DMS114 treated with DMSO at 0.1 percent for 48 hours (cell line): ENCODE results near the gene FSTL5.
"Not testable (repeated sequence)": the region's sequence is repeated elsewhere in the genome, so short reads cannot be mapped to it uniquely, and the experiment has no call there.

Experiments
- DNase-seq: peaks from one replicate; lab custom pipeline; 2025; ENCODE audit not compliant: unreplicated experiment; lab: John Stamatoyannopoulos, UW

FSTL5 gene

DNA sequence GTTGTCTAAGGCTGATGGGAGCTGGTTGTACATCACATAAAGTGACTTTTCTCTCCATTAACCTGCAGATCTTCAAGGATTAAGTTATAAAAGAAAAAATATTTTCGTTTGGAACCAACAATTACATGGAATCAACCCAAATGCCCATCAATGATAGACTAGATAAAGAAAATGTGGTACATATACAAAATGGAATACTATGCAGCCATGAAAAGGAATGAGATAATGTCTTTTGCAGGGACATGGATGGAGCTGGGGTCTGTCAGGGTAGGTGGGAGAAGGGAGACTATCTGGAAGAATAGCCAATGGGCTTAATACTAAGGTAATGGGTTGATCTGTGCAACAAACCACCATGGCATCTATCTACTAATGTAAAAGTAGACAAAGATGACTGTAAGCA, 313.2 kb downstream of the FSTL5 start:
- no peak for DNase-seq

DNA sequence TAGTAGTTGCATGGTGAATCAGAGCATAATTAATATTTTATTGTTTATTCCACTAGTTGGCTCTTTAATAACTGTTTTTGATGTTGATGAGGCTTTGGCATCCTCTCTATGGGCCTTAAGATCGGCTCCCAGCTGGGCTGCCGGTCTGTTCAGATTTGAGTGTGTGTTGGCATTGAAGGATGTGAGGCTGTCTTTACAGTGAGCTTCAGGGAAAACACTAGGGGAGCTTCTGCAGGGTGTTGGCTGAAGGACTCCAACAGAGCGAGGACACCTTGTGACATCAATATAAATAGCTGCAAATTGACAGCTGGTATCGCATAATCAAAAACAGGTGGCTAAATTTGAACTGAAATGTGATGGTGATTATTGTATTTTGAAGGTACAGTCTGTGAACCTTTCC, 322.0 kb downstream of the FSTL5 start:
- no peak for DNase-seq

DNA sequence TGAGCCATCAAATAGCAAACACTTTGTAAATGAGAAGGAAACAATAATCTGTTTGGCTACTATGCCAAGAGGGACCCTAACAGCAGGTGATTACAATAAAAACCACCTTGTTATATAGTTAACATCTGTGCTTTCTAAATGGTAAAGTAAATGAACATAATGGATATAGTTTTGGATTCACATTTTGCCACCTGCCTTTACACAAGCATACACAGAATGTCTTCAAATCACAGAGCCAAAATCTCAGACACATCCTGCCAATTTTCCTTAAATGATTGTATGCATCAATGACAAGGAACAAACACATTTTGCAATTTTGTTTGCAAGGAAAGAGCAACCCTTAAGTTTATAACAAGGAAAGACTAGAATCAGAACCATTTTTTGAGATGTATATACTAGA, 334.2 kb downstream of the FSTL5 start:
- DNase-seq = no peak

DNA sequence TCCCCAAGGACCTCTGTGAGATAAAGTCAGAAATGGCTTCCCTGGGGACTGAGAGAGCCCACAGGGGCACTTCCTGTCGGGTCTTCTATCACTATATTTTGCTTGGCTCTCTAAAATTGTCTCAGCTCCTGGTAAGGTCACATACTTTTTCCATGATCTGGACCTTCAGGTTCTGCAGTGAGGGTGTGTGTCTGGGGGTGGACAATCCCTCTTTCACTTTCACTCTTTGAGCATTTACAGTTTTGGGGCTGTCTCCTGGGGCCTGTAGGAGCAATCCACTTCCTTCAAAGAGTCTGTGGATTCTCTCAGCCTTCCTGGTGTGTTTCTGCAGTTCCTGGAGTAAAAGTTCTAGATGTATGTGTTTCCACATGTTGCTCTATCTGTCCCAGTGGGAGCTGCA, 335.7 kb downstream of the FSTL5 start:
- no peak for DNase-seq

DNA sequence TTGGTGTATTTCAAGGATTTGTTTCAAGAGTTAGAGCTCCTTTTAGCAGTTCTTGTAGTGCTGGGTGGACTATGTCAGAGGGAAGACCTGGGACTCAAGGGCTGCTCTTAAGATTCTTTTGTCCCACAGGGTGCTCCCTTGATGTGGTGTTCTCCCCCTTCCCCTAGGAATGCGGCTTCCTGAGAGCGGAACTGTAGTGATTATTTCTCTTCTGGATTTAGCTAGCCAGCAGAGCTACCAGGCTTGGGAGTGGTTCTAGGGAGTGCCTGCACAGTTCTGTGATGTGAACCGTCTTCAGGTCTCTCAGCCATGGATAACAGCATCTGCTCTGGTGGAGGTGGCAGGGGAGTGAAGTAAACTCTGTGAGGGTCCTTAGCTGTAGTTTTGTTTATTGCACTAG, 336.8 kb downstream of the FSTL5 start:
- DNase-seq = no peak

DNA sequence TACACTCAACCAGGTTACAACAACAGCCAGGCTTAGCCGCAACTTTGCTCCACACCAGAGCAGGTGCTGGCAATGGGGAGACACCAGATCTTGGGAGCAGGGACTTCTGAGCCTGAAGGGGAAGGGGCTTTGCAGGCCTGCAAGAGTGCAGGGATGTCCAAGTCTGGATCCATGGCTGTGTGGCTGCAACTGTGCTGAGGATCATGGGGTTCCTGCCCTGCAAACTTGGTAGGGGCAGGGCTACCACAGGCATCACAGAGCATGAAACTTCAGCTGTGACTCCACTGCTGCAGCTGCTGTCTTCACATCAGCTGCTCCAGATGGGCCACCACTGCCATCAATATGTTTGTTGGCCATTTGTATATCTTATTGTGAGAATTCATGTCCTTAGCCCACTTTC, 340.4 kb downstream of the FSTL5 start:
- DNase-seq = no peak

DNA sequence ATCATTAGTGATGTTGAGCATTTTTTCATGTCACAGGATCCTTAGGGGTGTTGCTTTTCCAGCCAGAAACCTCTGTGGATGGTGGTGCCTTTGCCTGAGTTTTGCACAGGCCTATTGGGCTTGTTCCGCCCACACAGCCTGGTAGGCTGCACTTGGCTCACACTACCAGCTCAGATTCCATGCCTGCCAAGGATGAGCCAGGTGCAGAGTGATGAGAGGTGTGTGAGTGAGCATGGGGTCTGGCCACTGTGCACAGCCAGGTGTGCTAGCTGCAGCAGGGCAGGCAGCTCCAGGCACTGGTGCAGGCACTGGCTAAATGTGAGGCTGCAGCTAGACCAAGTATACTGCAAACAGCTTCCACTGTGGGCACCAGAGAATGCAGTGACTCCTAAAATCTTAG, 341.6 kb downstream of the FSTL5 start:
- DNase-seq = no peak

DNA sequence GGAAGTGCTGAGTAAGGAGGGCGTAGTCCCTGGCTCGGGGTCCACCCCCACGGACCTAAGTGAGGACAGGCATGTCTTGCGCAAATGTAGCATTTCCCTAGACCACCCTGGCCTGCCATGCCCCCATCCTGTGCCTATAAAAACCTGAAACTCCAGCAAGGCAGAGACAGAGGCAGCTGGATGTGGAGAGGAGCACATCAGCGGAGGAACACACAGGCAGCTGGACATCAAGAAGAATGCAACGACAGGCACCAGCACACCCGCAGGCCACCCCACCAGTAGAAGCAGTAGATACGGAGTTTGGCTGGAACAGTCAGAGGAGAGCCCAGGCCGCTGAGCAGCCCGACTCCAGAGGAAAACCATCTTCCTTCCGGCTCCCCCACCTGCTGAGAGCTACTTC, 345.9 kb downstream of the FSTL5 start:
- no peak for DNase-seq

DNA sequence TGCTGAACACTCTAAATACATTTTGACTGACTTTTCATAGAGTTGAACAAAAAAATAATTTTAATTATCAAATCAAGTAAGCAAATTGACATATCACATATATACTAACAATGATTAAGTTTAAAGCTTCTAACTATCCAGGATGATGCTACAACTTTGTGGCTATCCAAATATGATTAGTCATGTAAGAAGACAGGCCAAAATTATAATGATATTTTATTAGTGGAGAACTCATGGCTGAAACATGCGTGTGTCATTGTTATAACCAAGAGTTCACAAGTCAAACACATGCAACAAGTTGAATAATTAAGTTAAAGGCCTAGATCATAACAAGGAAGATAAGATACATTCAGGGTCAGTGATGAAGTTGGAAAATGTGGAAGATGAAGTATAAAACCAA, 346.8 kb downstream of the FSTL5 start:
- DNase-seq = no peak

DNA sequence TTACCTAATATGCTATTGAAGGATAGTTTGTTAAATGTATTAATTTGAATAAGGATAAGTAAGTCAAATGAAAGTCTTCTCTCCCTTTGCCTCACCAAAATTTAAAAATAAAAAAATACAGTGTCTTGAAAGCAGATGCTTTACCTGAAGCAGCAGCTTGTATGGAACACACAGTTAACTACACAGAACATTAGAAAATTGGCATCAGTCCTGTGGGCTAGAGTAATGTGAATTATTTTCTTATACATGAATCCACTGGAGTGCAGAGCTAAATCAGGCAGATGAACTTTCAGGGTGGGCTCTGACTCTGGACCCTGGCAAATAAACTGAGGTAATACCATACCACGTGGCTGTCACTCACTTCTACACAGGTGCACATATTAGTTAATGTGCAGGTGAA, 348.0 kb downstream of the FSTL5 start:
- DNase-seq = no peak

DNA sequence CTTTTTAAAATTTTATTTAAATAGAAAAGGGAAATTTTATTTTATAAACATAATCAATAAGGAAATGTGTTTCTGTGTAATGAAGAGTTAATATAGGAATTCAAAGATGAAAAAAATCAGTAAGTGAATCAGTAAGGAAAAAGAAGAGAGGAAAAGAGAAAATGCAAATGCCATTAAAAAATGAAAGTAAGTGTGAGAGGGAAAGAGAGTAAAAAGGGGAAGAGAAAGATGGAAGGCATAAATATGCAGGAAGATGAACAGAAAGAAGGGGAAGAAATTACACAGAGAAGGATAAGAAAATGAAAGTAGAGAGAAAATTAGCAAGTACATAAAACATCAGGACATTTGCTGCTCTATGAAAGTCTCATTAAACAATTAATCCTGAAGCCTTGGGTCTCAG, 349.9 kb downstream of the FSTL5 start:
- no peak for DNase-seq

DNA sequence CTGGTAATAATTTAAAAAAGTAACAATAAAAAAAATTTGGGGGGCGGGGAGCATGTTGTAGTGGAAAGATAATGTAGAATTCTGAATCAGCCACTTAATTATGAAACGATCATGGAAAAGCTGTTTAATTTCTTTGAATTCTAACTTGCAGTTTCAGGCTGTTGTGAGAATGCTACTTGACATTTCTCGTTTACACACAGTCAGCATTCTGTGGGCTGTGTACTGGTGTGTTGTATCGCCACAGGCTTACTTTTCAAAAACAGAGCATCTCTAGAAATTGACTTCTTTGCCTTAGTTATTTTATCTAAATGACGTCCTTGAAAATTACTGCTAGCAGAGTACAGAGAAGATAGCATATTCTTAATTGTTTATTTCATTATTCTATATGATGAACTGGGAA, 350.4 kb downstream of the FSTL5 start:
- DNase-seq = no peak

DNA sequence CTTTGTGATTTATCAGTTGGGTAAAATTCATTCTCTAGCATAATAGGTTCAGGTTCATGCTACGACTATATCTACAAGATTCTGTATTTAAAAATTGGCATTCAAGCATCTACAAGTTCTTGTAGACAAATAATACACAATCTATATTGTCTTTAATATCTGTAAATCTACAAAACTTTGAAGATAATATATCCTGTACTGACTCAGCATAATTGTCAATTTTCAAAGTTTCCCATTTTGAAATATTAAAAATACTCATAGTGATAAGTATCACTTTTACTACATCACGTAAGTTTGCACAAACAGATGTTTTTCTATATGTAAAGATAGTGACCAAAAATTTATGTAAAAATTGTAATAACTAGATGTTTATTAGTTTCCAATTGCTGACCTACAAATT, 360.6 kb downstream of the FSTL5 start:
- DNase-seq = no peak

DNA sequence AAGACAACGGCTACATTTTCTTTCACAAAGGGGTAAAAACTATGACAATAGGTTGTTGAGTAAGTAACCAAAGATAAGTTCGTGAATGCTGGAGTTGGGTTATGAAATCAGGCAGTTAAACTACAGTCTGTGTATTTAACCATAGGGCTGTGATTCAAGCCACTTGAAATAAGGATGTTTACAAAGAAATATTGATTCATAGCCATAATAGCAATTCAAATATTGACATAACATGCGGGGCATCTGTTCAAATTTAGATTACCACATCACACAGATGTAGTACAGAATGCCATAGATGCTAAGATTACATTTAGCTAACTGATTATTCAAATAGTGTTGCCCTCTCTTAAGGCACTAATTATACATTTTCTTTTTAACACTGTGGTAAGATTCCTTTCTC, 364.1 kb downstream of the FSTL5 start:
- DNase-seq = no peak

DNA sequence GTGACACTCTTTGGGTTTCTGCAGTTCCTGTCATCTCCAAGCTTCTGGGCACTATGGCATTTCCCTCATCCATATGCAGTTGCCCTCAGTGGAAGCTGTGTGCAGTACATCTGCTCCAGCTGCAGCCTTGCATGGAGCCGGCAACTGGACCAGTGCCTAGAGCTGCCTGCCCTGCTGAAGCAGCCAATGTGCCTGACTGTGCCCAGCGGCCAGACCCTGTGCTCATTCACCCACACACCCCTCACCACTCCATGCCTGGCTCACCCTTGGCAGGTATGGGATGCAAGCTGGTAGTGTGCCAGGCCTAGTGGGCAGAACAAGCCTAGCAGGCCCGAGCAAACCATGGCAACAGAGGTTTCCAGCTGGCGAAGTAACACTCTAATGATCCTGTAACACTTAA, 370.8 kb downstream of the FSTL5 start:
- no peak for DNase-seq

DNA sequence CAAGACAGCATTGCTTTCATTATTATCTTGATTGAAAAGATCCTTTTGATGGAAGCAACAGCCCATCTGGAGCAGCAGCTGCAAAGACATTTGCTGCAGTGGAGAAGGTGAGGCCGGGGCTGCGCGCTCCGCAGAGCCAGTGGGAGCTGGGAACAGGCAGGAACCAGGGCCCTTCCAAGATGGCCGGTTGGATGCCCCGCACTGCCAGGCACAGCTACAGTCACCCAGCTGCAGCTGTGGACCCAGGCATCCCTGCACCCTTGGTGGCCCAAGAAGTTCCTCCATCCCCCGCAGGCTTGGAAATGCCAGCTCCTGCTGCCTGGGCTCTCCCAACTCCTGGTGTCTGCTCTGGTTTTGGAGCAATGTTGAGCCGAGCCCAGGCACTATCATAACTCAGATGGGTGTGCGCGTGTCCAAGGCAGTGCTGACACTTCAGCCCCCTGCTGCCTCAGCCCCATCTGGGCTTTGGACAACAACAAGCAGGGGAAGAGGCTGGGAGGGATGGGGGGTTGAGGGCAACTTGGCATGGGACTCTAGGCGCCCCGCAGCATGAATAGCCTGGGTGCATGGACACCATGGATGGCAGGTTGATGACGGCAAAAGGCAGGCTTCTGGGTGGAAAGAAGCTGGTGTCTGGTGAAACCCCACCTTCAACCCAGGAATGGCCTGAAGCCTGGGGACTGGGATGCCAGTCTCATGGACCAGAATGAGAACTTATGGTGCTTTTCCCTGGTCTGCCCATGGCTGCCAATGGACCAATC, 371.8 kb downstream of the FSTL5 start:
- DNase-seq = no peak

DNA sequence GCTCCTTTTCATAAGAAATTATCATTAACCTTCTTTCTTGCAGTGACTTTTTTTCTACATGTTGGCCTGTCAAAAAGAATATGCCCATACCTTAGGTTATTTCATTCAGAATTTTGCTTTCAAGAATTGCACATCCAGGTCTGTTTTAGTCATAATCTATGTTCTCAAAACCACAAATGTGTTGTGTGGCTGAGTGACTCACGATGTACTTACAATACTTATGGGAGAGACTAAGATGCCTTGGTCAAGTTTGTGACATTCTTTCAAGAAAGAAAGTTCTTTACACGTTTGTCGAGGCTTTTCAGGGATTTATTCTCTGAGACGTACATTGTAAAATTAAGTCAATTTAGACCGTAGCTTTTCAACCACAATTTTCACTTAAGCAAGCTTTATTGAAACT, 396.7 kb downstream of the FSTL5 start:
- no peak for DNase-seq

DNA sequence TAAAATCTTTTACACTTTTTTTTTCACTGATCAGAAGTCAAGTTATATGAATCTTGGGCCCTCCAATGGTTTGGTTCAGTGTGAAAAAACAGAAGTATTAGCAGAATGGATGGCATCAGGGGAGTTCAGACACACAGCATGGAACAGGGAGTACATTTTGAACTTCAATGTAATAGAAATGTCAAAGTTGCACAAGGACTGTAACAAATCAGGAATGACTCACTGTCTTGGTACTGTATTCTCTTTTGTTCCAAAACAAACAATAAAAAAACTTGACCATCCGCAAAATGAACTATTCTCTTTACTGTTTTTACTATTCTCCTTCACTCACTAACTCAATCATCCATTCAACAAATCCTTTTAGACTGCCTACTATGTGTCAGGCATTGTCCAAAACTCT, 401.0 kb downstream of the FSTL5 start:
- DNase-seq = no peak

DNA sequence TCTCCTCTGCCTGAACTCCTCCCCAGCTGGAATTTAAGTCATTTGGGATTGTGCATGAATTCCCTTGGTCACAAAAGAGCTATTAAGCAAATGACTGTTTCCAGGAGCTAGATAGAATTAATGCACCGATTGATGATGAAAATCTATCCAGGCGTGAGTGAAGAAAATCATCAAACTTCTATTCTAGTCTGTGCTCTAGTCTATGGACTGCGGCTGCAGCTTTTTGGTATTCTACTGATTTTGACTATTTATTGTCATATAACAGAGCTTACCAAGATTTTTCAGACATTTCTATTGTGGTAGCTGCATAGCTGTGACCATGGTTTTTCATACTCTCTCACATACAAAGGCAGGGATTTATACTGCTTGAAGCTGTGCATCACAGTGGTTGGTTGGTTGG, 403.8 kb downstream of the FSTL5 start:
- no peak for DNase-seq

DNA sequence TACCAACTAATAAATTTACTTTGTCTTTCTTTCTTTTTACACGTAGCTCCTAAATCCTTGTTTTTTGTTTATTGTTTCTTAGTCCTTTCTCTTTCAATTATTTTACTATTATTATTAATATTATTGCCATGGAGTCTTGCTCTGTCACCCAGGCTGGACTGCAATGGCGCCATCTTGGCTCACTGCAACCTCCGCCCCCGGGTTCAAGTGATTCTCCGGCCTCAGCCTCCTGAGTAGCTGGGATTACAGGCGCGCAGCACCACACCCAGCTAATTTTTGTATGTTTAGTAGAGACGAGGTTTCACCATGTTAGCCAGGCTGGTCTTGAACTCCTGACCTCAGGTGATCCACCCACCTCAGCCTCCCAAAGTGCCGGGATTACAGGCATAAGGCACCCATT, 405.4 kb downstream of the FSTL5 start:
- not testable (repeated sequence) for DNase-seq

DNA sequence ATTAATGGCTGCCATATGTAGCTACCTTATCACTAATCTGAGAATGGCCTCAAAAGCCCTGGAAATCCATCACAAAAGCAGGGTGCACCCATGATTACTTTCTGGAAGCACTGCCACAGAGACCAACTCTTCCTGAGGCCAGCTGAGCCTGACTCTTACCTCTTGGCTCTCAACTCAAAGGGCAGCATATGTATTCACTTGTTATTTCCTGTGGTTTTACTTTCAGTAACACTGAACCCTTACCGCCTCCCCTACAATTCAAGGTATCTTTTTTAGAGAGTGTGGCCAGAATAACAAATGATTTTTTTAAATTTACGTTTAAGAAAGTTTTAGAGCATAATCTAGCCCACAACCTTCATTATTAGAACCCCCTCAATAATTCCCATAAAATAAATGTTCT, 434.9 kb downstream of the FSTL5 start:
- no peak for DNase-seq

DNA sequence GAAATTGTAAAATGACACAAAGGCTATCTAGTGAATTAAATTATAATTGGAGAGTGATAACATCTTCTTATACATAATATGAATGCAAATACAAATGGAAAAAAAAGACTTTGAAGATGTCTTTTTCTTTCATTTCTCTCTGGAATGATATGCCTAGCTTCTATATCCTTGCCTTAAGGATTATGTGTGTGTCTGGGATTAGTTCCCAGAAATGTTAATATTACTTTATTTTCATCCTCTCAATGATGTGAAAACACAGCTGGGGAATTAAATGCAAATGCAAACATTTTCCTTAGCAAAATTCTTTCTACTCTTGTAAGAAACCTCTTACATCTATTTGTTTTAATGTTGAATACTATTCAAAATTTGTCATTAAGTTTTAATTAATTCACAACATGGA, 441.9 kb downstream of the FSTL5 start:
- DNase-seq = no peak

DNA sequence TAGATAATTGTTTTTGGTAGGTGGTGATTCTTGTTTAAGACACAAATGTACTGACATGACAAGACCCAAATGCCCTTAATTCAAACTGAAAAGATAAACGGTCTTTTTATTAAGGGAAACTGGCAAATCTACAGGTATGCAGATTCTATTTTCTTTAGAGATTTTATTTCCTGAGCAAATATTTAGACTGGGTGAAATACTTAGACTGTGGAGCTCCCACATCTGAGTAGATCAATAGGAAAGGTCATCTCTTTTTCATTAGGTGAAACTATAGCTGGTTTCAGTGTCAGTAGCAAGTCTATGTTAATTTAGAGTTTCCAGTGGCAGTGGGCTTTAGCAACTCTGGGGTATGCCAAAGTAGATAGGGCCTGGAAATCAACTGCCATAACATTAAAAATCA, 446.7 kb downstream of the FSTL5 start:
- no peak for DNase-seq

DNA sequence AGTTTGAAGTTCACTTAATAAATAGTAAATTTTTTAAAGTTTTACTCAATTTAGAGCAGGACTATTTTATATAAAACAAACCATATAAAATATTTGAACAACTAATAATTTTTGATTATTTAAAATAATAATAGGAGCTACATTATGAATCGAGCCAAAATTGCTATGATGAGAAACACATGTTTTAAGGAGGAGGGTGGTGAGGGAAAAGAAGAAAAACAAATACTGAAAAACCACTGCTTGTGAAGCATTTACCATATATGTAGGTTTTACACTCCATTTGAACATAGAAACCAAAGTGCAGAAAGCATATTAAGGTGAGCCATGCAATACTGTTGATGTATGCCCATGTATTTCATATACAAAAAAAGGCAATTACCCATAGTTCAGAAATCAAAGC, 448.9 kb downstream of the FSTL5 start:
- DNase-seq = no peak
